OCI-LY3 (cell line): Measurements from ENCODE around the gene NDST1.

Experiments
- H2AFZ ChIP-seq: fragments of 200-600, 300-600 bp; shearing (Covaris generic); 2 replicates; pipeline ENCODE4 v1.6.0; 2014; ENCODE audit warnings: antibody characterized with exemption, low read depth, low read length
- H3K27ac ChIP-seq: fragments of 200-600, 300-600 bp; sonication (generic); 2 replicates; pipeline ENCODE4 v1.5.1; 2014; ENCODE audit warnings: mild to moderate bottlenecking, low read length, moderate library complexity, mixed read lengths
- H3K27me3 ChIP-seq: fragments of 200-600, 300-600 bp; sonication (generic); 2 replicates; pipeline ENCODE4 v1.6.1; 2014; ENCODE audit warnings: low read depth, low read length, mixed read lengths
- H3K36me3 ChIP-seq: fragments of 200-600, 300-600 bp; sonication (generic); replicated peaks from 2 replicates; pipeline ENCODE3; 2014; ENCODE audit warnings: low read depth, low read length, mixed read lengths
- H3K4me1 ChIP-seq: fragments of 300-600, 200-600 bp; sonication (generic); 2 replicates; pipeline ENCODE4 v1.6.1; 2014; ENCODE audit warnings: low read length, mixed read lengths
- H3K4me2 ChIP-seq: fragments of 200-600, 300-600 bp; sonication (generic); 2 replicates; pipeline ENCODE4 v1.6.1; 2014; ENCODE audit warnings: low read length, mixed read lengths
- H3K4me3 ChIP-seq: fragments of 300-600, 200-600 bp; sonication (generic); 2 replicates; pipeline ENCODE4 v1.5.1; 2014; ENCODE audit warnings: antibody characterized with exemption, mild to moderate bottlenecking, low read length, moderate library complexity
- H3K79me2 ChIP-seq: fragments of 300-600, 200-600 bp; shearing (Covaris generic); 2 replicates; pipeline ENCODE4 v1.6.1; 2014; ENCODE audit warnings: mild to moderate bottlenecking, low read length, mixed read lengths
- H3K9ac ChIP-seq: fragments of 300-600, 200-600 bp; shearing (Covaris generic); 2 replicates; pipeline ENCODE4 v1.6.0; 2014; ENCODE audit warnings: mild to moderate bottlenecking, low read length, moderate library complexity
- H3K9me3 ChIP-seq: fragments of 200-600, 300-600 bp; shearing (Covaris generic); 2 replicates; pipeline ENCODE4 v1.6.1; 2014; ENCODE audit warnings: low read length, mixed read lengths; ENCODE audit not compliant: insufficient read depth
- H4K20me1 ChIP-seq: fragments of 200-600, 300-600 bp; sonication (generic); 2 replicates; pipeline ENCODE4 v1.6.1; 2016; ENCODE audit warnings: low read length, mixed read lengths; ENCODE audit not compliant: insufficient read depth
- EZH2phosphoT487 ChIP-seq: fragments of 200-600 bp; shearing (Covaris generic); IDR thresholded peaks from 2 replicates; pipeline ENCODE4 v1.6.1; 2018; ENCODE audit warnings: antibody characterized with exemption, mixed run types, low read depth
- TF ChIP-seq, protein P1 (sequence below): fragments of 200-600, 300-600 bp; sonication (generic); IDR thresholded peaks from 2 replicates; pipeline ENCODE4 v1.5.1; 2014; ENCODE audit warnings: antibody characterized with exemption, low read length, low read depth

NDST1 gene

DNA sequence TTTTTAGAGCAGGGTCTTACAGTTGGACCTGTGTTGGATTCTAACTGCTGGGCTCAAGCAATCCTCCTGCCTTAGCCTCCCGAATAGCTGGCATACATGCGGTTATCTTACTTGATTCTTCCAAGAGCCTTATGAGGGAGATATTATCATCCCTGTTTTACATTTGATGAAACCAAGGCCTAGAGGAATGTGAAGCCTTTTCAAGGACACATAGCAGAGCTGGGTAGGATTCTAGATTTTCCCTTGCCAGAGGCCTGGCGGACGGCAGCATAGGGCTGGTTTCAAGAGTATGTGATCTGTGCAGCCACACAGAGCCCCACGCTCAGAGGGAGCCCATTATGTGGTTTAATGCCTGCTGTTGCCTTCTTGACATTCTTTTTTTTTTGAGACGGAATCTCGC lies 24.2 kb downstream of the NDST1 start:
- no peak overlapping the region for H3K4me3 ChIP-seq
- no peak overlapping the region for H3K4me2 ChIP-seq
- no peak overlapping the region for H3K27ac ChIP-seq
- no peaks in the 10 kb centered on the region for H3K36me3 ChIP-seq
- no peaks in the 10 kb centered on the region for H4K20me1 ChIP-seq
- no peak overlapping the region for H2AFZ ChIP-seq
- no peaks in the 10 kb centered on the region for H3K27me3 ChIP-seq
- no peaks in the 10 kb centered on the region for H3K9me3 ChIP-seq
- H3K9ac ChIP-seq = no peak overlapping the region
- no peaks in the 10 kb centered on the region for H3K4me1 ChIP-seq
- no peaks in the 10 kb centered on the region for H3K79me2 ChIP-seq
- TF ChIP-seq EZH2phosphoT487 = no peak
- TF ChIP-seq, protein P1, sequence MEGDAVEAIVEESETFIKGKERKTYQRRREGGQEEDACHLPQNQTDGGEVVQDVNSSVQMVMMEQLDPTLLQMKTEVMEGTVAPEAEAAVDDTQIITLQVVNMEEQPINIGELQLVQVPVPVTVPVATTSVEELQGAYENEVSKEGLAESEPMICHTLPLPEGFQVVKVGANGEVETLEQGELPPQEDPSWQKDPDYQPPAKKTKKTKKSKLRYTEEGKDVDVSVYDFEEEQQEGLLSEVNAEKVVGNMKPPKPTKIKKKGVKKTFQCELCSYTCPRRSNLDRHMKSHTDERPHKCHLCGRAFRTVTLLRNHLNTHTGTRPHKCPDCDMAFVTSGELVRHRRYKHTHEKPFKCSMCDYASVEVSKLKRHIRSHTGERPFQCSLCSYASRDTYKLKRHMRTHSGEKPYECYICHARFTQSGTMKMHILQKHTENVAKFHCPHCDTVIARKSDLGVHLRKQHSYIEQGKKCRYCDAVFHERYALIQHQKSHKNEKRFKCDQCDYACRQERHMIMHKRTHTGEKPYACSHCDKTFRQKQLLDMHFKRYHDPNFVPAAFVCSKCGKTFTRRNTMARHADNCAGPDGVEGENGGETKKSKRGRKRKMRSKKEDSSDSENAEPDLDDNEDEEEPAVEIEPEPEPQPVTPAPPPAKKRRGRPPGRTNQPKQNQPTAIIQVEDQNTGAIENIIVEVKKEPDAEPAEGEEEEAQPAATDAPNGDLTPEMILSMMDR = no peak

DNA sequence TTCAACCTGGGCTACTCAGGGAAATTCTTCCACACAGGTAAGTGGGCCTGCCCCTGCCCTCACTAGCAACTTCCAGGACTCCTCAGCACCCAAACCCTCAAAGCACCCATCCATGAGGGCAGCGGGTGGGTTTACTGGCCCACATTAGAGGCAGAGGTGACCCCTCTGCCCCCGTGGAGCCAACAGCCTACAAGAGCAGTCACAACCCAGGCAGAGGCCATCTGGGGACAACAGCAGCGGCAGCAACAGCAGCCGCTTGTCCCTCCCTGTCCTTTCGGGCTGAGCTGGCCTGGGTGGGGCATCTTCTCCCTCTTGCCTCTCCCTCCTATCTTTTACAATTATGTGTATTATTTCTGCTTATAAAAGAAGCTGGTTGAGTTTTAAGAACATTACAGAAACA lies 25.1 kb downstream of the NDST1 start:
- H4K20me1 ChIP-seq = no peaks in the 10 kb centered on the region
- H3K36me3 ChIP-seq = no peaks in the 10 kb centered on the region
- no peak overlapping the region for H3K4me2 ChIP-seq
- no peaks in the 10 kb centered on the region for H3K27me3 ChIP-seq
- no peaks in the 10 kb centered on the region for H3K4me1 ChIP-seq
- no peak overlapping the region for H2AFZ ChIP-seq
- H3K4me3 ChIP-seq = no peak overlapping the region
- no peaks in the 10 kb centered on the region for H3K9me3 ChIP-seq
- TF ChIP-seq EZH2phosphoT487 = no peak
- TF ChIP-seq, protein P1 = no peak
- no peaks in the 10 kb centered on the region for H3K79me2 ChIP-seq
- H3K27ac ChIP-seq = no peak overlapping the region
- H3K9ac ChIP-seq = no peak overlapping the region

DNA sequence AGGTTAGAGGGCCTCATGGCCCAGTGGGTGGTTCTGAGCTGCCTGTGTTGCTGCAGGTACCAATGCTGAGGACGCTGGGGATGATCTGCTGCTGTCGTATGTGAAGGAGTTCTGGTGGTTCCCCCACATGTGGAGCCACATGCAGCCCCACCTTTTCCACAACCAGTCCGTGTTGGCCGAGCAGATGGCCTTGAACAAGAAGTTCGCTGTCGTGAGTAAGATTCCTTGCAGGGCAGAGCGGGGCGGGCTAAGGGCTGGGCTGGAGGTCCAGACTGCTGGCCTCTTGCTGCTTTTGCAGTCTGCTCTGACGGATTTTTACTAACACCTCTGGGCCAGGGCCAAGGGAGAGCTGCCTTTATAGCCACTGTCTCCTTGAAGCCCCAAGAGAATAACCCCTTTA lies 26.9 kb downstream of the NDST1 start:
- no peak overlapping the region for H3K4me3 ChIP-seq
- H4K20me1 ChIP-seq = no peaks in the 10 kb centered on the region
- no peaks in the 10 kb centered on the region for H3K79me2 ChIP-seq
- no peak overlapping the region for H2AFZ ChIP-seq
- H3K4me1 ChIP-seq = no peaks in the 10 kb centered on the region
- H3K36me3 ChIP-seq = peaks cover 1% of the 10 kb centered on the region
- no peak overlapping the region for H3K27ac ChIP-seq
- no peaks in the 10 kb centered on the region for H3K27me3 ChIP-seq
- H3K9me3 ChIP-seq = no peaks in the 10 kb centered on the region
- H3K4me2 ChIP-seq = no peak overlapping the region
- TF ChIP-seq, protein P1 = no peak
- no peak for TF ChIP-seq EZH2phosphoT487
- no peak overlapping the region for H3K9ac ChIP-seq

DNA sequence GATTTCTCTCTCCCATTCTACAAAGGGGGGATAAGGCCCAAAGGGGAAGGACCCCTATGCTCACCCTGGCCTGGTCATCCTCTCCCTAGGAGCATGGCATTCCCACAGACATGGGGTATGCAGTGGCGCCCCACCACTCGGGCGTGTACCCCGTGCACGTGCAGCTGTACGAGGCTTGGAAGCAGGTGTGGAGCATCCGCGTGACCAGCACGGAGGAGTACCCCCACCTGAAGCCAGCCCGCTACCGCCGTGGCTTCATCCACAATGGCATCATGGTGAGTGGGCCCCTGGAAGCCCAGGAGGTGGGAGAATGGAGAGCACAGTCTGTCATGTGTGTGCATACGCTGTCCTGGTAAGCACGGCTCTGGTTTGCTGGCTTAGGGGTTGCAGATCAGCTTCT lies 27.7 kb downstream of the NDST1 start:
- H3K9ac ChIP-seq = no peak overlapping the region
- H3K27ac ChIP-seq = no peak overlapping the region
- no peaks in the 10 kb centered on the region for H3K4me1 ChIP-seq
- no peak for TF ChIP-seq EZH2phosphoT487
- TF ChIP-seq, protein P1 = no peak
- H3K9me3 ChIP-seq = no peaks in the 10 kb centered on the region
- no peaks in the 10 kb centered on the region for H4K20me1 ChIP-seq
- H3K36me3 ChIP-seq = peaks cover 6% of the 10 kb centered on the region
- no peaks in the 10 kb centered on the region for H3K27me3 ChIP-seq
- no peak overlapping the region for H2AFZ ChIP-seq
- no peaks in the 10 kb centered on the region for H3K79me2 ChIP-seq
- H3K4me3 ChIP-seq = no peak overlapping the region
- no peak overlapping the region for H3K4me2 ChIP-seq
